ENCODE results near the gene QRICH1.

Gene QRICH1

DNA sequence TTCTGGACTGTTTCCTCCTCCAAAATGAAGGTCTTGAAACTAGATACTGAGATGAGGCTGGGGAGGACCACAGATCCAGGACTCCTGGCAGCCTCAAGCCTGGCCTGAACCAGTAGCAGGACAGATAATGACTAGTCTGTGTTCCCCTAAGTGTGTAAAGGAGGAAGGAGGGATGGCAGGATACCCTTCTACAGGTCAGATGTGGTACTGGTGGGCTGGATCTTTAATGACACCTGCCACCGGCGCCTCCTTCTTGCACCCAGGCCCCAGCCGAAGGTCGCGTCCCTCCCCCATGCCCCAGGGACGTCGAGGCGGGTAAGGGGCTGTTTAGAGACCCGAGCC is 26.2 kb upstream of the QRICH1 start:
- peak overlapping the region; percentile 99 for H3K4me2 ChIP-seq
- H3K4me3 ChIP-seq, result peak overlapping the region; percentile 100
- H3K9me3 ChIP-seq, result no peaks in the 10 kb centered on the region
- peaks cover 14% of the 10 kb centered on the region; the same call in 1 of the 2 replicates for H4K20me1 ChIP-seq
- peak overlapping the region; percentile 97 for H3K27ac ChIP-seq
- H3K9ac ChIP-seq, result peak overlapping the region; percentile 99
- no peak for TF ChIP-seq Cebpa-rat (IDR thresholded peaks at IDR 0.05)
- H3K4me1 ChIP-seq, result peaks cover 25% of the 10 kb centered on the region
- peaks cover 42% of the 10 kb centered on the region for H3K36me3 ChIP-seq
- no peaks in the 10 kb centered on the region for H3K27me3 ChIP-seq

DNA sequence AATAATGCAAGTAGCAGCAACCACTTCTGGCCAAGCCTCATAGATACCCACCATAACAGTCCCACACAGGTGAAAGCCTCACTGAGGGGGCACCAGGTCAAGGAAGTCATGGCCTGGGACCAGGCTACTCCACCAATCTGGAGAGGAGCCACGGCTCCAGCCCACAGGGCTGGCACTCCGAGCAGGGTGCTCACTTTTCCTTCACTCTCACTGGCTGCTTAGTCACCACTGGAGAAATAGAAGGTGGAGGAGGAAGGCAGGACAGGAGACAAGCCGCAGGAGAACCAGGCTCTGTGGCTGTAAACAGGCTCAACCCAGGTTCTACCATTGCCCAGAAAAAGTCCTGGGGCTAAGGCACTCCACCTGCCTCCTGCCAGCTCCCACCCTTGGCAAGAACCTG is 25.6 kb upstream of the QRICH1 start:
- H4K20me1 ChIP-seq, result peaks cover 14% of the 10 kb centered on the region; the same call in 1 of the 2 replicates

DNA sequence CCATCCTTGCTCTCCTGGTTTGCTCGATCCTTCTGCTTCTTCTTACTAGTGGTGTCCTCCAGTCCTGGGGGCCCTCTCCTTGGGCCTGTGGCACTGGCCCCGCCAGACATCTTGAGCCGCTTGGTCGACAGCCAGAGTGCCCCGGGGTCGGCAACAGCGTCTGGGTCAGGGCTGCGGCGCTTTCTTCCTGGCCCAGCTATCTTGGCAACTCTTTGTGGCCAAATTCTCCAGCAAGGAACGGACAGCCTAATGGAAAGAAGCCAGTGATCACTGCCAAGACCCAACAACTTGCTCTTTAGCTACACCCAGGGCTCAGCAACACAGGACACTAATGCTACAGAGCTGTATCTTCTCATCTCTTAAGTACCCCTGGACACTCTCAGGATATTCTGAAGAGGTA is 25.2 kb upstream of the QRICH1 start:
- H3K4me3 ChIP-seq, result peak overlapping the region; percentile 100
- H3K4me1 ChIP-seq, result peaks cover 25% of the 10 kb centered on the region
- peaks cover 52% of the 10 kb centered on the region for H3K36me3 ChIP-seq
- H3K27me3 ChIP-seq, result no peaks in the 10 kb centered on the region
- H3K4me2 ChIP-seq, result peak overlapping the region; percentile 99
- TF ChIP-seq Cebpa-rat (IDR thresholded peaks at IDR 0.05), result no peak
- no peaks in the 10 kb centered on the region for H3K9me3 ChIP-seq
- H3K9ac ChIP-seq, result peak overlapping the region; percentile 99
- H3K27ac ChIP-seq, result peak overlapping the region; percentile 97
- peaks cover 14% of the 10 kb centered on the region; the same call in 1 of the 2 replicates for H4K20me1 ChIP-seq

More for the DNA sequence above, 25.6 kb upstream of the QRICH1 start:
- Histone ChIP-seq H3K4me3 (peak overlapping the region; percentile 100), H3K27me3 (no peaks in the 10 kb centered on the region), H3K4me2 (peak overlapping the region; percentile 99), H3K9me3 (no peaks in the 10 kb centered on the region), H3K27ac (peak overlapping the region; percentile 97), H3K36me3 (peaks cover 48% of the 10 kb centered on the region), H3K9ac (peak overlapping the region; percentile 99), H3K4me1 (peaks cover 25% of the 10 kb centered on the region)
- TF ChIP-seq Cebpa-rat (IDR thresholded peaks at IDR 0.05), result no peak

DNA sequence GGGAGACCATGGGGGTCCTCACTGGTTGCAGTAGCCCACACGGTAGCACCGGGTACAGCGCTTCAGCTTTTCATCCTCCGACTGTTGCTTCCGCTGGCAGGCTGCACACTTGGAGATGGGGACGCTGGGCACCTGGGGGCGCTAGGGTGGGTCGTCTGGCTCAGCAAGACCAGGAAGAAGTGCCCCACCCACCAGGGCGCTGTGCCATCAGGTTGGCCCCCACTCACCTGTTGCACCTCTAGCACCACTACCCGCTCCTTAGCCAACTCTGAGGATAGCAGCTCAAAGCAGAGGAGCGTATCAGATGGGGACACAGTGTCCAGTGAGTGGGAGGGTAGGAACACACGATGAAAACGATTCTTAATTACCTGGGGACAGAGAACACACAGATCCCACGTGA is 18.4 kb upstream of the QRICH1 start:
- H3K36me3 ChIP-seq, result peaks cover 100% of the 10 kb centered on the region
- H3K27me3 ChIP-seq, result no peaks in the 10 kb centered on the region
- no peaks in the 10 kb centered on the region for H3K9me3 ChIP-seq
- TF ChIP-seq Cebpa-rat (IDR thresholded peaks at IDR 0.05), result no peak
- no peak overlapping the region for H3K4me2 ChIP-seq
- no peak overlapping the region for H3K27ac ChIP-seq
- H4K20me1 ChIP-seq, result no peaks in the 10 kb centered on the region; the same call in 1 of the 2 replicates
- no peak overlapping the region for H3K9ac ChIP-seq
- H3K4me3 ChIP-seq, result no peak overlapping the region
- H3K4me1 ChIP-seq, result no peaks in the 10 kb centered on the region

DNA sequence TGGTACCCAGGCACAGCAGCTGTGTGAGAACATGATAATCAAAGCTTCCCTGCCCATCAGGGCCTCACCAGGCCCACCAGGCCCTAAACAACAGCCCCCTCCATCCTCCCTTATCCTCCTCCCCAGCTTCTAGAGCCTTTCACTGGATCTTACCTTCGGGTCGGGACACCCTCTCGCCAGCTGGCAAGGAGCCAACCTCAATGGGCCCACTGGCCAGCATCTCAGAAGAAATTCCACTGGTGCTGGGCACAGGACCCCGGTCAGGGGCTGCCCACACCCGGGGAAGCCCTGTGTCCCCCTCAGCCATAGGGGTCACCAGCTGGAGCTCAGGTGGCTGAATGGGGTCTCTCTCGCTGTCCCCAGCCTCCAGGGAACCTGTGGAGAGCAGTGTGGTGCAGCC is 17.5 kb upstream of the QRICH1 start:
- Histone ChIP-seq H3K9me3 (no peaks in the 10 kb centered on the region), H3K4me2 (no peak overlapping the region), H3K36me3 (peaks cover 100% of the 10 kb centered on the region), H3K4me1 (peaks cover 1% of the 10 kb centered on the region; the same call in 1 of the 2 replicates), H3K27me3 (no peaks in the 10 kb centered on the region), H3K4me3 (no peak overlapping the region), H4K20me1 (no peaks in the 10 kb centered on the region), H3K27ac (no peak overlapping the region), H3K9ac (no peak overlapping the region)
- no peak for TF ChIP-seq Cebpa-rat (IDR thresholded peaks at IDR 0.05)

DNA sequence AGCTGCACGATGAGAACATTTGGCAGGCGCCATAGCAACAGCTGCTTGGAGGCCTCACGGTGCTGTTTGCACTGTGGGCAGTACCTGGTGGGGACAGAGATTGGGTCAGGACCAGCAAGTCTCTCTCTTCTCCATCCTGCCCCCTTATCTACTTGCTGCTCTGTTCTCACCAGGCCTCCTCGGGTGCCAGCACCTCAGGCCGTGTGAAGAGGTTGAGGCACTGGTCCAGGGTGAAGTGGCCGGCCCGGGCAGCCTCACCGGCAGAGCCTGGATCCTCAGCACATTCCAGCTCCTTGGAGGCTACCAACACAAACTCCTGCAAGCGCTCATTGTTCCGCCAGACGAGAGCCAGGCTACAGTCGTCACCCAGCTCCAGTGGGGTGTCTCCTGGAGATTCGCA is 16.9 kb upstream of the QRICH1 start:
- no peak overlapping the region for H3K9ac ChIP-seq
- no peak overlapping the region for H3K27ac ChIP-seq
- no peaks in the 10 kb centered on the region for H4K20me1 ChIP-seq
- H3K4me3 ChIP-seq, result no peak overlapping the region
- peaks cover 7% of the 10 kb centered on the region for H3K4me1 ChIP-seq
- H3K9me3 ChIP-seq, result no peaks in the 10 kb centered on the region
- no peaks in the 10 kb centered on the region for H3K27me3 ChIP-seq
- peaks cover 98% of the 10 kb centered on the region for H3K36me3 ChIP-seq
- no peak overlapping the region for H3K4me2 ChIP-seq
- no peak for TF ChIP-seq Cebpa-rat (IDR thresholded peaks at IDR 0.05)

DNA sequence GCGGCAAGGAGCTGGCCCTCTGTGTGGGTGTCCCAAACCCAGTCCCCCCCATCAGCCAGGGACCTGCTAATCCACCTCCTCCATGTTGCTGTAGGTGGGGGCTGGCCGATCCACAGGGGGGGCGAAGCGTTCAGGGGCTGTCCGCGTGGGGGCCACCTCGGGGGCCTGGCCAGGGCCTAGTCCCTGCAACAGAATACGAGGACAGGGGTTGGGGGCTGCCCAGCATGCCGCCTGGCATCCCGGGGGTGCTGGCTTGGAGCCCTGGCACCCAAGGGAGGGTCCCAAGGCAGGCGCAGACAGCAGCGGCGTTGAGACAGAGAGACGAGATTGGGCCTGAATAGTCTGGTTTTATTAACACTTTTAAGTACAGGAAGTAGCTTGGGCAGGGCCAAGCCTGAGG is 14.5 kb upstream of the QRICH1 start:
- Histone ChIP-seq H3K4me1 (peaks cover 26% of the 10 kb centered on the region), H3K9ac (no peak overlapping the region), H3K4me3 (no peak overlapping the region), H3K36me3 (peaks cover 78% of the 10 kb centered on the region), H3K4me2 (no peak overlapping the region), H4K20me1 (no peaks in the 10 kb centered on the region), H3K27me3 (no peaks in the 10 kb centered on the region), H3K9me3 (no peaks in the 10 kb centered on the region), H3K27ac (no peak overlapping the region)
- TF ChIP-seq Cebpa-rat (IDR thresholded peaks at IDR 0.05), result no peak

DNA sequence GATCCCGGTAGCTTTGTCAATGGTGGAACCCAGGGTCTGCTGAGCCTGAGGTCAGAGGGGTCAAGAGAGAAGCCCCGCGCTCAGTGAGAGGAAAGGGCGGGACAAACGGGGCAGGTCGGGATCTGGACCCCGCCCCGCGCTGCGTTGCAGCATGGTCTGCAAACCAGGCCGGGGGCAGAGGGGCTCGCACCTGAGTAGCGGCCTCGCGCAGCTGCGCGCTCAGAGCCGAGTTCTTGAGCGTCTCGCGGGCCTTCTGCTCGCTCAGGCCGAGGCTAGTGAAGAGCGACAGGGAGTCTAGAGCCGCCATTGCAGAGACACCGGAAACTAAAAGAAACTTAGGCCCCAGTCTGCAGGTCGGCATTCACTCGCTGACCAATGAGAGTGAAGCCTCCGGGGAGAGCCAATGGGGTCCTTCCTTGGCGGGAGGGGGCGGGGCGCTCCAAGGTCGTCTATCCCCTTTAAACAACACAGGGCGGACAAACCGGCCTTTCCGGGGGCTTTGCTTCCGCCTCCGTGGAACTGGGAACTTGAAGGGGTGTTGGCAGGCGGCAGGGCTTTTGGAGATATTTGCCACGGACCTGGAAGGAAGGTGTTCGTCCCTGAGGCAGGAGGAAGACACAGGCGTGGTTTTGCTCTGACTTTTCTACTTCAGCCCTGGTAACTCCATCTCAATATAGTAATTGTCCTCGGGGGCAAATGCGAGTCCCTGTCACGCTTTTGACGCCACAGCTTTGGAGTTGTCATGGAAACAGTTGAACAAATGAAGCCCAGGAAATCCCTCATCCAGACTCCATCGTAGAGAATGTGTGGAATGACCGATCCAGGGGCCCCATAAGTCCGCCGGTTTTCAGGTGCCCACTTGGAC is 10.8 kb upstream of the QRICH1 start, which contains the start of gene QARS1:
Gene QARS1, minus strand, starts transcription at position 331 of the 865 bp plus-strand sequence. Its CDS starts 24 bp downstream, at position 307.
- peak within 1 kb of the TSS; percentile 92 for H3K27ac ChIP-seq
- TF ChIP-seq Cebpa-rat (IDR thresholded peaks at IDR 0.05), result no peak
- peaks cover 32% of the 10 kb centered on the region for H3K4me1 ChIP-seq
- no peaks in the 10 kb centered on the region for H4K20me1 ChIP-seq
- no peaks in the 10 kb centered on the region for H3K27me3 ChIP-seq
- peak within 1 kb of the TSS; percentile 84 for H3K4me3 ChIP-seq
- H3K4me2 ChIP-seq, result peak within 1 kb of the TSS; percentile 99
- peak within 1 kb of the TSS; percentile 94 for H3K9ac ChIP-seq
- no peaks in the 10 kb centered on the region for H3K9me3 ChIP-seq
- H3K36me3 ChIP-seq, result peaks cover 78% of the 10 kb centered on the region

DNA sequence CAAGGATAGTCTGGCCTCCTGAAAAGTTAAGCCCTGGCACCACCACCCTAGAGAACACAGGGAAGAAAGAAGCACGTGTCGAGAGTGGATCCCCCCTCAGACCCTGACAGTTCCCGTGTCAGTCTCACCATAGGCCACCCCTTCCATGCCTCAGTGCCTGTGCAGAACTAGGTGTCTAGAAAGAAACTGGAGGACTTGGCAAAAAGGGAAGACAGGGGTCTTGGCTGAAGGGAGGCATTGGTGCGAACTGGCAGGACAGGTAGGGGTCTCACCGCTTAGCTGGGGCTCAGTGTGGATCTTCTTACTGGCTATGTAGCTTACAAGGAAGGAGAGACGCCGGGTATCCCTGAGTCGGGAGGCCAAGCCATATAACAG is 10.2 kb upstream of the QRICH1 start:
- Histone ChIP-seq H3K4me2 (peak overlapping the region; percentile 99), H3K4me3 (peak overlapping the region; percentile 84), H3K27me3 (no peaks in the 10 kb centered on the region), H3K4me1 (peaks cover 32% of the 10 kb centered on the region), H3K9me3 (no peaks in the 10 kb centered on the region), H4K20me1 (no peaks in the 10 kb centered on the region), H3K27ac (peak overlapping the region; percentile 92), H3K36me3 (peaks cover 78% of the 10 kb centered on the region), H3K9ac (peak overlapping the region; percentile 94)
- TF ChIP-seq Cebpa-rat (IDR thresholded peaks at IDR 0.05), result no peak

DNA sequence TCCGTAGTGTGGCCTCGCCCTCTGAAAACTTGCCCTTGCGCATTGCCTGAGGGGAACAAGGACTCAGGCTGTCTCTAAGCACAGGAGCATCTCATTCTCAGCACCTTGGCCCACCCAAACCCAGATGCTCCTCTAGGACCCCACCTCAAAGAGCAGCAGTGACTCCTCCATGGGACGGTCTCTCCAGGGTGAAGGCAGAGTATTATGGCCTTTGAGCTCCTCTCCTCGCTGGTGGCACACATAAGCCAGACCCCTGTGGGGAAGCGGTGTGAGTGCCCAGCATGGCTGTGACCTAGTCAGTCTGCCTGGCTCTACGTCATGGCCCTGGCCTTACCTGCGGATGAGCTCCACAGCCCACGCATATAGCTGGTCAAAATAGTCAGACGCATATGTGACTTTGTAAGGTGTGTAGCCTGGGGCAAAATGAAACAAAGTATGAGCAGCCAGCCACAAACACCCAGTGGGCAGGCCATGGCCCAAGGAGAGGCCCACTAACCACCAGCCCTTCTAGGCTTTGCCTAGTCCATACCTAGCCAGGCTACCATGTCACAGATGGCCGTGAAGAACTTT is 6.3 kb upstream of the QRICH1 start:
- Histone ChIP-seq H3K36me3 (peaks cover 81% of the 10 kb centered on the region), H3K4me3 (no peak overlapping the region), H3K9ac (no peak overlapping the region), H3K27ac (no peak overlapping the region), H4K20me1 (no peaks in the 10 kb centered on the region), H3K27me3 (no peaks in the 10 kb centered on the region), H3K4me1 (peaks cover 23% of the 10 kb centered on the region), H3K9me3 (no peaks in the 10 kb centered on the region), H3K4me2 (no peak overlapping the region)
- no peak for TF ChIP-seq Cebpa-rat (IDR thresholded peaks at IDR 0.05)
